ENCODE measurements around the gene CDC25A. TPM values are rescaled to one million over a fixed set of nuclear protein-coding genes. Genes with fewer than 3 reads are reported as not detected.

The CDC25A gene
- total and polyA plus RNA-seq, 12 donors, result 0.57 to 23.6 (median 1.3) TPM

- H3K27ac ChIP-seq, result no peak overlapping the region
- no peaks in the 10 kb centered on the region for H3K9me3 ChIP-seq (replicated peaks in 1 of 3)
- TF ChIP-seq POLR2A (IDR thresholded peaks at IDR 0.05) (no peak), CTCF (IDR thresholded peaks at IDR 0.05) (no peak)
- peaks cover 0 to 8% of the 10 kb centered on the region in 2 donors for H3K4me1 ChIP-seq (replicated peaks in 1 of 2)
- WGBS, 4 donors, result 53 to 77% (median 65%) methylated on average over 2 of the region's 2 CpGs
- peaks cover 0 to 6% of the 10 kb centered on the region in 2 donors for H3K36me3 ChIP-seq (replicated peaks in 1 of 2)
- H3K4me3 ChIP-seq, result no peak overlapping the region
- no peak for DNase-seq
- H3K27me3 ChIP-seq, result no peaks in the 10 kb centered on the region
- intact Hi-C loops (cut with DNase I), result loop anchor here (5.0 to 10.0 kb wide), 2 partner anchors 161 to 309 kb away; no protein-coding TSS in a partner anchor
Observed at GRCh38 chr3:48156163-48156562, 32.1 kb downstream of the CDC25A start.

- no peak overlapping the region for H3K4me3 ChIP-seq
- no peaks in the 10 kb centered on the region for H3K27me3 ChIP-seq
- peaks cover 0 to 6% of the 10 kb centered on the region in 2 donors for H3K36me3 ChIP-seq (replicated peaks in 1 of 2)
- TF ChIP-seq POLR2A (IDR thresholded peaks at IDR 0.05), result no peak
- TF ChIP-seq CTCF (IDR thresholded peaks at IDR 0.05), result no peak
- intact Hi-C loops (cut with DNase I), result loop anchor here (5.0 to 10.0 kb wide), 2 partner anchors 160 to 308 kb away; no protein-coding TSS in a partner anchor
- peak overlapping the region in 1 of 5 donors; percentile 38 for H3K27ac ChIP-seq
- WGBS, 4 donors, result 45 to 47% (median 46%) methylated on average over 2 of the region's 2 CpGs
- peaks cover 0 to 8% of the 10 kb centered on the region in 2 donors for H3K4me1 ChIP-seq (replicated peaks in 1 of 2)
- no peaks in the 10 kb centered on the region for H3K9me3 ChIP-seq (replicated peaks in 1 of 3)
- peak in 3 of 7 donors; percentile 48 to 56 (median 52) for DNase-seq
Observed at GRCh38 chr3:48155122-48155521, 33.1 kb downstream of the CDC25A start.

- no peak for TF ChIP-seq POLR2A (IDR thresholded peaks at IDR 0.05)
- peak in 2 of 6 experiments; percentile 19 to 27 for TF ChIP-seq CTCF (IDR thresholded peaks at IDR 0.05)
- Histone ChIP-seq H3K4me1 (replicated peaks in 1 of 2) (peaks cover 0 to 8% of the 10 kb centered on the region in 2 donors), H3K36me3 (replicated peaks in 1 of 2) (no peaks in the 10 kb centered on the region), H3K27ac (peak overlapping the region in 2 of 5 donors; percentile 54 to 65), H3K9me3 (replicated peaks in 1 of 3) (no peaks in the 10 kb centered on the region), H3K27me3 (no peaks in the 10 kb centered on the region), H3K4me3 (no peak overlapping the region)
- 34 to 42% (median 38%) methylated on average over 8 of the region's 8 CpGs for WGBS, 4 donors
- intact Hi-C loops (cut with DNase I), result loop anchor here (5.0 to 10.0 kb wide), 3 partner anchors 157 to 315 kb away; no protein-coding TSS in a partner anchor
- DNase-seq, result peak; percentile 24 to 54 (median 28)
Observed at GRCh38 chr3:48151807-48152427, 36.3 kb downstream of the CDC25A start.

- intact Hi-C loops (cut with DNase I), result loop anchor here (5.0 to 10.0 kb wide), 3 partner anchors 156 to 314 kb away; no protein-coding TSS in a partner anchor
- no peak overlapping the region for H3K4me3 ChIP-seq
- no peaks in the 10 kb centered on the region for H3K36me3 ChIP-seq (replicated peaks in 1 of 2)
- H3K4me1 ChIP-seq (replicated peaks in 1 of 2), result peaks cover 0 to 8% of the 10 kb centered on the region in 2 donors
- peak; percentile 70 to 92 (median 86) for DNase-seq
- WGBS, 4 donors, result 36 to 46% (median 40%) methylated on average over 7 to 8 of the region's 8 CpGs
- TF ChIP-seq POLR2A (IDR thresholded peaks at IDR 0.05) (no peak), CTCF (IDR thresholded peaks at IDR 0.05) (peak; percentile 62 to 91 (median 84))
- H3K27ac ChIP-seq, result peak overlapping the region in 2 of 5 donors; percentile 54 to 65
- H3K27me3 ChIP-seq, result no peaks in the 10 kb centered on the region
- H3K9me3 ChIP-seq (replicated peaks in 1 of 3), result no peaks in the 10 kb centered on the region
Observed at GRCh38 chr3:48151058-48151806, 37.0 kb downstream of the CDC25A start.
